ENCODE measurements around the gene ZNF627. TPM values are rescaled to one million over a fixed set of nuclear protein-coding genes. Genes with fewer than 3 reads are reported as not detected.

ZNF627 gene
- total RNA-seq, 4 donors from 2014 or later: 6.2 to 10.8 (median 10.4) TPM

DNA sequence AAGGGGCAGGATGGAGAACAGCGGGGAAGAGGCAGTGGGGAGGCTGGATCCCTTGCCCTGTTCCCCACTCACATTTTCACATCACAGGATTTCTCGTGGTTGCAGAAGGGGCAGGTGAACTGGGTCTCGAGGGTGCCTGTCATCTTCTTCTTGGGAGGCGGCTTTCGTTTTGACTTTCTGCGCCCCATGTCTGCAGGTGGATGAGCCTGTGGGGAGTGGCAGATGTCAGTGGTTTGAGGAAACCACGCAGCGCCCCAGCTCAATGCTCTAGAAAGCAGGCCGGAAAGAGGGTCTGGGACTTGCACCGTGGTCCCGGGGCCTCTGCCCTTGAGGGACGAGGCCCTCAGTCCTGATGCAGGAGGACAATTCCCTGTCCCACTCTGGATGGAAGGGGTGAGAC lies 43.1 kb upstream of the ZNF627 start:
- TF ChIP-seq CTCF (IDR thresholded peaks at IDR 0.05; ENCODE audit: low read depth): no peak

GRCh38 chr19:11555246-11555645 lies 42.0 kb upstream of the ZNF627 start:
- no peak for TF ChIP-seq CTCF (IDR thresholded peaks at IDR 0.05; ENCODE audit: low read depth)

GRCh38 chr19:11556634-11557420 lies 40.5 kb upstream of the ZNF627 start:
- no peak for TF ChIP-seq CTCF (IDR thresholded peaks at IDR 0.05; ENCODE audit: low read depth)

- TF ChIP-seq CTCF (IDR thresholded peaks at IDR 0.05; ENCODE audit: low read depth): no peak
Measured at GRCh38 chr19:11558881-11559828, 38.1 kb upstream of the ZNF627 start, which contains the start of gene ELOF1. Gene ELOF1, minus strand, starts transcription at chr19:11559230. Its CDS starts 4,883 bp downstream, at chr19:11554347.

DNA sequence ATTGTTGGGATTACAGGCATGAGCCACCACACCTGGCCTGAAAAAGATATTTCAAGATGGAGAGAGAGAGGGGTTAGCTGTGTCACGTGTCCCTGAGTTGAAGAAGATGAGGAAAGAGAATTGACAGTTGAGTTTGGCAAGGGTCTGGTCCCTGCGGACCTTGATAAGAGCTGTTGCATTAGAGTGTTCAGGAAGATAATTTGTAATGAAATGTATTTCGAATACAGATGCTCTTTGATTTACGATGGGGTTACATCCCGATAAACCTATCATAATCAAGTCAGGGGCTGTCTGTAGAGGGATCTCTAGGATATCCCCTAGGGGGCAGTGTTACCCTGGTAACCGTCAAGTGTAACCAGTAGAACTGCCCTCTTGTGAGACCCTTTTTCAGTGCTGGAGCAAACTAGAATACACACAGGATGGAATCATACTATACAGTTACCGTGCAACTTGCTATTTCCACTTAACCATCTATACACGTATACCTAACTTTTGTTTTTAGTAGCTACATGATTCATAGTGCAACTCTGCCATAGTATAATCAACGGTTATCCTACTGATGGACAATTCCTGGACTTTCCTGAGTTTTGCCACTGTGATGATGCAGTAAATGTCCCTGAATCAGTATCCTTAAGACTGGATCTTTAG lies 36.8 kb upstream of the ZNF627 start:
- TF ChIP-seq CTCF (IDR thresholded peaks at IDR 0.05; ENCODE audit: low read depth): no peak

- no peak for TF ChIP-seq CTCF (IDR thresholded peaks at IDR 0.05; ENCODE audit: low read depth)
Measured at GRCh38 chr19:11563532-11563931, 33.8 kb upstream of the ZNF627 start.

All from subcutaneous adipose tissue (tissue), 4 donors.